ENCODE measurements around the gene CTAGE15. TPM values are rescaled to one million over a fixed set of nuclear protein-coding genes. Genes with fewer than 3 reads are reported as not detected.
"Not testable (repeated sequence)": the region's sequence is repeated elsewhere in the genome, so short reads cannot be mapped to it uniquely, and the experiment has no call there.

The CTAGE15 gene
- not detected in 2 replicates for total RNA-seq (2014; rRNA removed; shearing (Covaris generic); ENCODE audit: low replicate concordance)

GRCh38 chr7:143571501-143571900 lies at the start of gene CTAGE15:
Gene CTAGE15, plus strand, starts transcription at chr7:143571801. Its CDS starts 17 bp downstream, at chr7:143571818.
- in situ Hi-C loops (cut with HindIII; ENCODE audit: low pct_unique_long_range_greater_than_20kb, low sequenced_read_pairs); DNase-seq (ENCODE audit: low read depth): not testable (repeated sequence)

- in situ Hi-C loops (cut with HindIII; ENCODE audit: low pct_unique_long_range_greater_than_20kb, low sequenced_read_pairs); DNase-seq (ENCODE audit: low read depth): not testable (repeated sequence)
Observed at GRCh38 chr7:143522309-143522916, 49.2 kb upstream of the CTAGE15 start.

- DNase-seq (ENCODE audit: low read depth); in situ Hi-C loops (cut with HindIII; ENCODE audit: low pct_unique_long_range_greater_than_20kb, low sequenced_read_pairs): not testable (repeated sequence)
Observed at GRCh38 chr7:143531169-143531926, 40.3 kb upstream of the CTAGE15 start.

- DNase-seq (ENCODE audit: low read depth); in situ Hi-C loops (cut with HindIII; ENCODE audit: low pct_unique_long_range_greater_than_20kb, low sequenced_read_pairs): not testable (repeated sequence)
Observed at GRCh38 chr7:143531932-143532331, 39.7 kb upstream of the CTAGE15 start.

GRCh38 chr7:143533213-143533839 lies 38.3 kb upstream of the CTAGE15 start:
- DNase-seq (ENCODE audit: low read depth); in situ Hi-C loops (cut with HindIII; ENCODE audit: low pct_unique_long_range_greater_than_20kb, low sequenced_read_pairs): not testable (repeated sequence)

- DNase-seq (ENCODE audit: low read depth); in situ Hi-C loops (cut with HindIII; ENCODE audit: low pct_unique_long_range_greater_than_20kb, low sequenced_read_pairs): not testable (repeated sequence)
Observed at GRCh38 chr7:143536443-143536842, 35.2 kb upstream of the CTAGE15 start.

GRCh38 chr7:143543288-143544038 lies 28.1 kb upstream of the CTAGE15 start:
- DNase-seq (ENCODE audit: low read depth); in situ Hi-C loops (cut with HindIII; ENCODE audit: low pct_unique_long_range_greater_than_20kb, low sequenced_read_pairs): not testable (repeated sequence)

GRCh38 chr7:143555968-143556367 lies 15.6 kb upstream of the CTAGE15 start:
- DNase-seq (ENCODE audit: low read depth); in situ Hi-C loops (cut with HindIII; ENCODE audit: low pct_unique_long_range_greater_than_20kb, low sequenced_read_pairs): not testable (repeated sequence)

- DNase-seq (ENCODE audit: low read depth); in situ Hi-C loops (cut with HindIII; ENCODE audit: low pct_unique_long_range_greater_than_20kb, low sequenced_read_pairs): not testable (repeated sequence)
Observed at GRCh38 chr7:143563306-143563705, 8.3 kb upstream of the CTAGE15 start.

GRCh38 chr7:143566001-143566400 lies 5.6 kb upstream of the CTAGE15 start:
- DNase-seq (ENCODE audit: low read depth); in situ Hi-C loops (cut with HindIII; ENCODE audit: low pct_unique_long_range_greater_than_20kb, low sequenced_read_pairs): not testable (repeated sequence)

- in situ Hi-C loops (cut with HindIII; ENCODE audit: low pct_unique_long_range_greater_than_20kb, low sequenced_read_pairs); DNase-seq (ENCODE audit: low read depth): not testable (repeated sequence)
Observed at GRCh38 chr7:143588183-143588582, 16.6 kb downstream of the CTAGE15 start.

- DNase-seq (ENCODE audit: low read depth); in situ Hi-C loops (cut with HindIII; ENCODE audit: low pct_unique_long_range_greater_than_20kb, low sequenced_read_pairs): not testable (repeated sequence)
Observed at GRCh38 chr7:143589897-143590296, 18.3 kb downstream of the CTAGE15 start.

GRCh38 chr7:143598086-143598485 lies 26.5 kb downstream of the CTAGE15 start:
- in situ Hi-C loops (cut with HindIII; ENCODE audit: low pct_unique_long_range_greater_than_20kb, low sequenced_read_pairs); DNase-seq (ENCODE audit: low read depth): not testable (repeated sequence)

GRCh38 chr7:143603549-143603948 lies 31.9 kb downstream of the CTAGE15 start:
- DNase-seq (ENCODE audit: low read depth); in situ Hi-C loops (cut with HindIII; ENCODE audit: low pct_unique_long_range_greater_than_20kb, low sequenced_read_pairs): not testable (repeated sequence)

- in situ Hi-C loops (cut with HindIII; ENCODE audit: low pct_unique_long_range_greater_than_20kb, low sequenced_read_pairs); DNase-seq (ENCODE audit: low read depth): not testable (repeated sequence)
Observed at GRCh38 chr7:143606088-143606487, 34.5 kb downstream of the CTAGE15 start.

- DNase-seq (ENCODE audit: low read depth); in situ Hi-C loops (cut with HindIII; ENCODE audit: low pct_unique_long_range_greater_than_20kb, low sequenced_read_pairs): not testable (repeated sequence)
Observed at GRCh38 chr7:143615545-143615944, 43.9 kb downstream of the CTAGE15 start.

- DNase-seq (ENCODE audit: low read depth); in situ Hi-C loops (cut with HindIII; ENCODE audit: low pct_unique_long_range_greater_than_20kb, low sequenced_read_pairs): not testable (repeated sequence)
Observed at GRCh38 chr7:143617204-143617603, 45.6 kb downstream of the CTAGE15 start.

- DNase-seq (ENCODE audit: low read depth); in situ Hi-C loops (cut with HindIII; ENCODE audit: low pct_unique_long_range_greater_than_20kb, low sequenced_read_pairs): not testable (repeated sequence)
Observed at GRCh38 chr7:143620058-143620457, 48.5 kb downstream of the CTAGE15 start.
